SK-N-SH (cell line): Measurements from ENCODE around the gene ATP4A. TPM values are rescaled to one million over a fixed set of nuclear protein-coding genes. Genes with fewer than 3 reads are reported as not detected.

Source experiments
- CTCF ChIA-PET: fragments of 300-600, 350-600 bp; formaldehyde crosslinking; extraction: SDS; loops from one replicate; lab custom pipeline; 2021; lab: Yijun Ruan, JAX
- POLR2A ChIA-PET: fragments of 350-600 bp; sonication (Branson Sonifier 250); formaldehyde crosslinking; extraction: SDS; loops from one replicate; lab custom pipeline; 2020; ENCODE audit warnings: antibody characterized with exemption, inconsistent platforms; lab: Yijun Ruan, JAX
- DNase-seq: peaks from one replicate; pipeline ENCODE4 v3.0.0; 2012
- H2AFZ ChIP-seq: fragments of 200-600 bp; sonication (generic); 2 replicates; pipeline ENCODE4 v1.8.1; 2016; ENCODE audit warnings: antibody characterized with exemption, mild to moderate bottlenecking, low read depth
- H3F3A ChIP-seq: fragments of 200-600 bp; sonication (generic); replicated peaks from 2 replicates; pipeline ENCODE3; 2016; ENCODE audit warnings: antibody characterized with exemption, mild to moderate bottlenecking; ENCODE audit not compliant: insufficient read depth
- H3K27ac ChIP-seq, 2 experiments: fragments of 200-500 bp in 1 of 2; fragments of 200-600 bp in 1 of 2; sonication (Bioruptor generic) in 1 of 2; sonication (generic), shearing (Covaris generic) in 1 of 2; 2 replicates each; pipeline versions ENCODE4 v1.5.1 to v1.6.1; 2014 to 2016; ENCODE audit warnings: low read depth in 2 of 2, inconsistent platforms in 1 of 2, low read length in 1 of 2, mild to moderate bottlenecking in 1 of 2, mixed read lengths in 1 of 2
- H3K27me3 ChIP-seq: fragments of 200-600 bp; sonication (generic), shearing (Covaris generic); 2 replicates; pipeline ENCODE4 v1.6.1; 2016; ENCODE audit warnings: mixed run types; ENCODE audit not compliant: insufficient read depth
- H3K36me3 ChIP-seq, 2 experiments: fragments of 200-500 bp in 1 of 2; fragments of 200-600 bp in 1 of 2; sonication (Bioruptor generic) in 1 of 2; sonication (generic) in 1 of 2; replicated peaks in 1 of 2; 2 replicates each; pipeline versions ENCODE3 to v1.5.1; 2014 to 2016; ENCODE audit warnings: low read length in 1 of 2, mild to moderate bottlenecking in 1 of 2; ENCODE audit not compliant: insufficient read depth in 2 of 2, control insufficient read depth in 1 of 2
- H3K4me1 ChIP-seq, 2 experiments: fragments of 200-500 bp in 1 of 2; fragments of 200-600 bp in 1 of 2; sonication (Bioruptor generic) in 1 of 2; sonication (generic), shearing (Covaris generic) in 1 of 2; 2 replicates each; pipeline versions ENCODE4 v1.5.1 to v1.6.1; 2014 to 2016; ENCODE audit warnings: low read depth in 1 of 2, low read length in 1 of 2, mixed run types in 1 of 2; ENCODE audit not compliant: insufficient read depth in 2 of 2, control insufficient read depth in 1 of 2
- H3K4me2 ChIP-seq: fragments of 200-600 bp; sonication (generic), shearing (Covaris generic); 2 replicates; pipeline ENCODE4 v1.6.1; 2017; ENCODE audit warnings: mixed run types
- H3K4me3 ChIP-seq, 2 experiments: fragments of 200-500 bp in 1 of 2; fragments of 200-600 bp in 1 of 2; sonication (Bioruptor generic) in 1 of 2; sonication (generic), shearing (Covaris generic) in 1 of 2; 2 replicates each; pipeline versions ENCODE4 v1.5.1 to v1.8.1; 2014 to 2016; ENCODE audit warnings: low read depth in 2 of 2, inconsistent platforms in 1 of 2, low read length in 1 of 2, mild to moderate bottlenecking in 1 of 2, mixed read lengths in 1 of 2, moderate library complexity in 1 of 2
- H3K79me2 ChIP-seq: fragments of 200-600 bp; sonication (generic); 2 replicates; pipeline ENCODE4 v1.8.1; 2017; ENCODE audit warnings: mild to moderate bottlenecking; ENCODE audit not compliant: insufficient read depth
- H3K9ac ChIP-seq: fragments of 200-600 bp; sonication (generic); 2 replicates; pipeline ENCODE4 v1.6.1; 2017; ENCODE audit warnings: mixed run types
- H3K9me2 ChIP-seq: fragments of 200-600 bp; sonication (generic); 2 replicates; pipeline ENCODE4 v1.6.1; 2017; ENCODE audit warnings: mixed run types
- H3K9me3 ChIP-seq: fragments of 200-600 bp; sonication (generic); 2 replicates; pipeline ENCODE4 v1.6.1; 2017; ENCODE audit warnings: mixed run types, mild to moderate bottlenecking, moderate library complexity
- H4K20me1 ChIP-seq: fragments of 200-600 bp; sonication (generic); 2 replicates; pipeline ENCODE4 v1.6.1; 2017; ENCODE audit warnings: mild to moderate bottlenecking, mixed run types; ENCODE audit not compliant: insufficient read depth
- ELF1 ChIP-seq: IDR thresholded peaks from 2 replicates; pipeline ENCODE4 v1.4.0; 2012
- EP300 ChIP-seq, 2 experiments: IDR thresholded peaks; 2 replicates each; pipeline versions ENCODE4 v1.4.0 to v1.6.1; 2012; ENCODE audit warnings: borderline replicate concordance in 1 of 2, low read depth in 1 of 2, low read length in 1 of 2
- FOSL2 ChIP-seq: IDR thresholded peaks from 2 replicates; pipeline ENCODE4 v1.4.0; 2012; ENCODE audit warnings: low read depth, mild to moderate bottlenecking, moderate library complexity, borderline replicate concordance
- FOXJ3 ChIP-seq: sonication (generic); formaldehyde crosslinking; IDR thresholded peaks from 2 replicates; pipeline ENCODE4 v1.5.1; 2020; ENCODE audit warnings: mild to moderate bottlenecking, missing genetic modification reagents
- GABPA ChIP-seq: IDR thresholded peaks from 2 replicates; pipeline ENCODE4 v1.4.0; 2012; ENCODE audit warnings: low read depth, mild to moderate bottlenecking
- IRF3 ChIP-seq: fragments of 150-350 bp; IDR thresholded peaks from 2 replicates; pipeline ENCODE4 v1.6.1; 2016; ENCODE audit warnings: mild to moderate bottlenecking, low read depth, low read length
- MAX ChIP-seq: IDR thresholded peaks from 2 replicates; pipeline ENCODE4 v1.4.0; 2012; ENCODE audit warnings: low read depth
- MEF2A ChIP-seq: IDR thresholded peaks from 2 replicates; pipeline ENCODE4 v1.4.0; 2012; ENCODE audit warnings: low read depth, borderline replicate concordance
- MXI1 ChIP-seq: IDR thresholded peaks from 2 replicates; pipeline ENCODE4 v1.6.1; 2012; ENCODE audit warnings: mild to moderate bottlenecking, low read depth, low read length, improper control_type of control experiment
- NFIC ChIP-seq: IDR thresholded peaks from 2 replicates; pipeline ENCODE4 v1.4.0; 2012; ENCODE audit warnings: borderline replicate concordance
- NRF1 ChIP-seq: IDR thresholded peaks from 2 replicates; pipeline ENCODE4 v1.6.1; 2012; ENCODE audit warnings: low read depth, mild to moderate bottlenecking, low read length
- POLR2AphosphoS5 ChIP-seq: IDR thresholded peaks from 2 replicates; pipeline ENCODE4 v1.6.1; 2012; ENCODE audit warnings: low read depth, low read length
- RCOR1 ChIP-seq: fragments of 150-350 bp; IDR thresholded peaks from 2 replicates; pipeline ENCODE4 v1.6.1; 2017; ENCODE audit warnings: antibody characterized with exemption, low read length
- RXRA ChIP-seq: IDR thresholded peaks from 2 replicates; pipeline ENCODE4 v1.4.0; 2012; ENCODE audit warnings: low read depth, mild to moderate bottlenecking, borderline replicate concordance
- SMC3 ChIP-seq: IDR thresholded peaks from 2 replicates; pipeline ENCODE4 v1.6.1; 2012; ENCODE audit warnings: low read depth, low read length, improper control_type of control experiment
- TAF1 ChIP-seq: IDR thresholded peaks from 2 replicates; pipeline ENCODE4 v1.6.1; 2012; ENCODE audit warnings: low read depth, mild to moderate bottlenecking, low read length, moderate library complexity, borderline replicate concordance
- TEAD4 ChIP-seq: IDR thresholded peaks from 2 replicates; pipeline ENCODE4 v1.4.0; 2012; ENCODE audit warnings: mild to moderate bottlenecking, borderline replicate concordance; ENCODE audit not compliant: insufficient read depth
- USF1 ChIP-seq: IDR thresholded peaks from 2 replicates; pipeline ENCODE4 v1.4.0; 2012; ENCODE audit warnings: low read depth, borderline replicate concordance
- USF2 ChIP-seq: fragments of 150-350 bp; IDR thresholded peaks from 2 replicates; pipeline ENCODE4 v1.6.1; 2017; ENCODE audit warnings: antibody characterized with exemption, low read length, low read depth, borderline replicate concordance
- YY1 ChIP-seq: IDR thresholded peaks from 2 replicates; pipeline ENCODE4 v1.4.0; 2012; ENCODE audit warnings: low read depth, mild to moderate bottlenecking
- ZBTB33 ChIP-seq: IDR thresholded peaks from 2 replicates; pipeline ENCODE4 v1.4.0; 2012; ENCODE audit warnings: low read depth, borderline replicate concordance
- WGBS: methylation state at CpG from one replicate; pipeline ENCODE4 v1.1.6; 2017; ENCODE audit warnings: low lambda C conversion rate; 5-methylcytosine and 5-hydroxymethylcytosine counted together
- polyA plus RNA-seq, 3 experiments: library from polyadenylated mRNA; depleted of rRNA; stranded (reverse); fragments of >200 nt; gene quantifications; 2 replicates each; pipeline ENCODE4 v1.2.3, GENCODE V29; 2012

ATP4A gene
- polyA plus RNA-seq, 1 of the 3 experiments (the other 2 are of a cell fraction) = not detected

- CTCF ChIA-PET = interaction anchor here (0.7 to 2.6 kb wide), 3 partner anchors 17 to 600 kb away, joined by 3 to 10 read pairs (median 4); no protein-coding TSS in a partner anchor
- 21% methylated on average over 6 of the region's 6 CpGs for WGBS
Observed at GRCh38 chr19:35531291-35531690, 32.2 kb downstream of the ATP4A start.

GRCh38 chr19:35529241-35530218 lies 33.9 kb downstream of the ATP4A start:
- Histone ChIP-seq H3K9me2 (no peaks in the 10 kb centered on the region), H3K4me2 (no peak overlapping the region), H3K4me1 (no peaks in the 10 kb centered on the region; a peak in 1 of 4 replicates), H3K79me2 (no peaks in the 10 kb centered on the region), H4K20me1 (no peaks in the 10 kb centered on the region), H2AFZ (no peak overlapping the region), H3K36me3 (no peaks in the 10 kb centered on the region), H3K27me3 (peaks cover 82% of the 10 kb centered on the region), H3K9me3 (no peaks in the 10 kb centered on the region), H3K4me3 (no peak overlapping the region), H3K9ac (no peak overlapping the region), H3K27ac (no peak overlapping the region), H3F3A (no peaks in the 10 kb centered on the region)
- POLR2A ChIA-PET = no interaction called here
- TF ChIP-seq NRF1 = no peak
- TF ChIP-seq EP300 (IDR thresholded peaks at IDR 0.05; ENCODE audit: borderline replicate concordance in 1 of 2, low read depth in 1 of 2, low read length in 1 of 2) = no peak
- no peak for TF ChIP-seq ELF1
- TF ChIP-seq POLR2AphosphoS5 = no peak
- TF ChIP-seq MAX = no peak
- TF ChIP-seq MXI1 = no peak
- TF ChIP-seq FOXJ3 (CRISPR knock-in tag) = no peak
- TF ChIP-seq GABPA = no peak
- no peak for TF ChIP-seq TEAD4
- no peak for TF ChIP-seq USF2
- TF ChIP-seq ZBTB33 = no peak
- TF ChIP-seq FOSL2 = no peak
- TF ChIP-seq MEF2A = no peak
- TF ChIP-seq NFIC = no peak
- TF ChIP-seq IRF3 = no peak
- TF ChIP-seq USF1 = no peak
- CTCF ChIA-PET = interaction anchor here (0.7 to 2.6 kb wide), 3 partner anchors 19 to 35 kb away, joined by 3 to 10 read pairs (median 6); no protein-coding TSS in a partner anchor
- DNase-seq = no peak
- WGBS = 17% methylated on average over 12 of the region's 19 CpGs

More at GRCh38 chr19:35531291-35531690, 32.2 kb downstream of the ATP4A start:
- no peak for DNase-seq
- Histone ChIP-seq H3K79me2 (no peaks in the 10 kb centered on the region), H3K4me2 (no peak overlapping the region), H3K36me3 (no peaks in the 10 kb centered on the region), H2AFZ (no peak overlapping the region), H3F3A (no peaks in the 10 kb centered on the region), H4K20me1 (no peaks in the 10 kb centered on the region), H3K27ac (no peak overlapping the region), H3K9ac (no peak overlapping the region), H3K27me3 (peaks cover 82% of the 10 kb centered on the region), H3K4me3 (no peak overlapping the region), H3K4me1 (no peaks in the 10 kb centered on the region; a peak in 1 of 4 replicates), H3K9me3 (no peaks in the 10 kb centered on the region), H3K9me2 (no peaks in the 10 kb centered on the region)
- POLR2A ChIA-PET = no interaction called here
- TF ChIP-seq GABPA (no peak), SMC3 (no peak), TEAD4 (no peak), ELF1 (no peak), MEF2A (no peak), RCOR1 (no peak), YY1 (no peak), EP300 (IDR thresholded peaks at IDR 0.05; ENCODE audit: borderline replicate concordance in 1 of 2, low read depth in 1 of 2, low read length in 1 of 2) (no peak), TAF1 (no peak), RXRA (no peak)
